ENCODE measurements around the gene KBTBD6. TPM values are rescaled to one million over a fixed set of nuclear protein-coding genes. Genes with fewer than 3 reads are reported as not detected.
"Not testable (repeated sequence)": the region's sequence is repeated elsewhere in the genome, so short reads cannot be mapped to it uniquely, and the experiment has no call there.

The KBTBD6 gene
- total RNA-seq, 4 donors from 2014 or later, result 3.2 to 6.3 (median 4.9) TPM

- intact Hi-C loops (cut with DNase I; ENCODE audit: low total_unique reads), result loop anchor here (10.0 kb wide), 1 partner anchor 57 kb away; the partner anchor contains the start of gene KBTBD7
- H3K4me3 ChIP-seq (ENCODE audit: low read depth, poor library complexity, severe bottlenecking), result no peak overlapping the region
- TF ChIP-seq POLR2A (IDR thresholded peaks at IDR 0.05), result no peak
- TF ChIP-seq, protein P1, sequence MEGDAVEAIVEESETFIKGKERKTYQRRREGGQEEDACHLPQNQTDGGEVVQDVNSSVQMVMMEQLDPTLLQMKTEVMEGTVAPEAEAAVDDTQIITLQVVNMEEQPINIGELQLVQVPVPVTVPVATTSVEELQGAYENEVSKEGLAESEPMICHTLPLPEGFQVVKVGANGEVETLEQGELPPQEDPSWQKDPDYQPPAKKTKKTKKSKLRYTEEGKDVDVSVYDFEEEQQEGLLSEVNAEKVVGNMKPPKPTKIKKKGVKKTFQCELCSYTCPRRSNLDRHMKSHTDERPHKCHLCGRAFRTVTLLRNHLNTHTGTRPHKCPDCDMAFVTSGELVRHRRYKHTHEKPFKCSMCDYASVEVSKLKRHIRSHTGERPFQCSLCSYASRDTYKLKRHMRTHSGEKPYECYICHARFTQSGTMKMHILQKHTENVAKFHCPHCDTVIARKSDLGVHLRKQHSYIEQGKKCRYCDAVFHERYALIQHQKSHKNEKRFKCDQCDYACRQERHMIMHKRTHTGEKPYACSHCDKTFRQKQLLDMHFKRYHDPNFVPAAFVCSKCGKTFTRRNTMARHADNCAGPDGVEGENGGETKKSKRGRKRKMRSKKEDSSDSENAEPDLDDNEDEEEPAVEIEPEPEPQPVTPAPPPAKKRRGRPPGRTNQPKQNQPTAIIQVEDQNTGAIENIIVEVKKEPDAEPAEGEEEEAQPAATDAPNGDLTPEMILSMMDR (IDR thresholded peaks at IDR 0.05), result no peak
- DNase-seq (ENCODE audit: low spot score in 2 of 2), result no peak
- WGBS, 2 donors, result 94 to 95% methylated on average over 2 of the region's 2 CpGs
Observed at GRCh38 chr13:41137951-41138350, 5.3 kb upstream of the KBTBD6 start.

GRCh38 chr13:41137241-41137640 is 4.6 kb upstream of the KBTBD6 start:
- no peak for DNase-seq (ENCODE audit: low spot score in 2 of 2)
- H3K4me3 ChIP-seq (ENCODE audit: low read depth, poor library complexity, severe bottlenecking), result no peak overlapping the region
- 59 to 69% methylated on average over 3 of the region's 3 CpGs for WGBS, 2 donors
- TF ChIP-seq, protein P1 (IDR thresholded peaks at IDR 0.05), result no peak
- intact Hi-C loops (cut with DNase I; ENCODE audit: low total_unique reads), result loop anchor here (10.0 kb wide), 1 partner anchor 58 kb away; the partner anchor contains the start of gene KBTBD7

GRCh38 chr13:41136396-41137031 is 3.9 kb upstream of the KBTBD6 start:
- WGBS, 2 donors, result 85 to 93% methylated on average over 9 of the region's 9 CpGs
- TF ChIP-seq, protein P1 (IDR thresholded peaks at IDR 0.05), result no peak
- TF ChIP-seq POLR2A (IDR thresholded peaks at IDR 0.05), result no peak
- no peak for DNase-seq (ENCODE audit: low spot score in 2 of 2)
- intact Hi-C loops (cut with DNase I; ENCODE audit: low total_unique reads), result loop anchor here (10.0 kb wide), 1 partner anchor 58 kb away; the partner anchor contains the start of gene KBTBD7
- H3K4me3 ChIP-seq (ENCODE audit: low read depth, poor library complexity, severe bottlenecking), result no peak overlapping the region

- no peak for DNase-seq (ENCODE audit: low spot score in 2 of 2)
- H3K4me3 ChIP-seq (ENCODE audit: low read depth, poor library complexity, severe bottlenecking), result no peak overlapping the region
- intact Hi-C loops (cut with DNase I; ENCODE audit: low total_unique reads), result loop anchor here (10.0 kb wide), 1 partner anchor 61 kb away; the partner anchor contains the start of gene KBTBD7
- TF ChIP-seq, protein P1 (IDR thresholded peaks at IDR 0.05), result no peak
- TF ChIP-seq POLR2A (IDR thresholded peaks at IDR 0.05), result no peak
- 91 to 95% methylated on average over 6 of the region's 6 CpGs for WGBS, 2 donors
Observed at GRCh38 chr13:41133951-41134350, 1.3 kb upstream of the KBTBD6 start.

- 23 to 24% methylated on average over 21 to 45 of the region's 48 CpGs for WGBS, 2 donors
- peak; percentile 26 to 86 for DNase-seq (ENCODE audit: low spot score in 2 of 2)
- intact Hi-C loops (cut with DNase I; ENCODE audit: low total_unique reads), result loop anchor here (10.0 kb wide), 1 partner anchor 63 kb away; the partner anchor contains the start of gene KBTBD7
- peak overlapping the region; percentile 66 for H3K4me3 ChIP-seq (ENCODE audit: low read depth, poor library complexity, severe bottlenecking)
Observed at GRCh38 chr13:41131660-41132511, 716 bp downstream of the KBTBD6 start.

DNA sequence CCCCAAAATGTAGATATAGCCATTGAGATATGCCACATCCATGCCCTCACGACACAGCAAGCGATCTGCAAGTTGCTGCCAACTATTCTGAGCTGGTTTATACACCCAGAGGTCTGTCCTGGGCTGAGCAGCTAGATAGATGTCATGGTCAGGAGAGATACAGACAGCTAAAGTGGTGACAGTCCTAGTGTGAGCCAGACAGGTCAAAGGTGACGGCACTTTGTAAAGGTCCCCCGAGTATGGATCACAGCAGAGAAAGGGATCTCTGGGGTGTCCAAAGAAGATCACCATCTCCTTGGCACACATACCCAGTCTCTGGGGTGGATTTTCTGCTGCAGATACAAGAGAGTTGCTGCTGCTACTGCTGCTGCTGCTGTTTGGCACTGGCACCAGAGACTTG is 1.4 kb downstream of the KBTBD6 start:
- H3K4me3 ChIP-seq (ENCODE audit: low read depth, poor library complexity, severe bottlenecking); DNase-seq (ENCODE audit: low spot score in 2 of 2): not testable (repeated sequence)
- 89 to 92% methylated on average over 4 of the region's 4 CpGs for WGBS, 2 donors
- intact Hi-C loops (cut with DNase I; ENCODE audit: low total_unique reads), result loop anchor here (10.0 kb wide), 1 partner anchor 64 kb away; the partner anchor contains the start of gene KBTBD7
